ENCODE data around the gene EIF1. TPM values are rescaled to one million over a fixed set of nuclear protein-coding genes. Genes with fewer than 3 reads are reported as not detected.

The EIF1 gene
- total and polyA plus RNA-seq, 2 donors (not counting 1 experiment from before 2014, with no cell fraction given), result 773 to 2,045 TPM

DNA sequence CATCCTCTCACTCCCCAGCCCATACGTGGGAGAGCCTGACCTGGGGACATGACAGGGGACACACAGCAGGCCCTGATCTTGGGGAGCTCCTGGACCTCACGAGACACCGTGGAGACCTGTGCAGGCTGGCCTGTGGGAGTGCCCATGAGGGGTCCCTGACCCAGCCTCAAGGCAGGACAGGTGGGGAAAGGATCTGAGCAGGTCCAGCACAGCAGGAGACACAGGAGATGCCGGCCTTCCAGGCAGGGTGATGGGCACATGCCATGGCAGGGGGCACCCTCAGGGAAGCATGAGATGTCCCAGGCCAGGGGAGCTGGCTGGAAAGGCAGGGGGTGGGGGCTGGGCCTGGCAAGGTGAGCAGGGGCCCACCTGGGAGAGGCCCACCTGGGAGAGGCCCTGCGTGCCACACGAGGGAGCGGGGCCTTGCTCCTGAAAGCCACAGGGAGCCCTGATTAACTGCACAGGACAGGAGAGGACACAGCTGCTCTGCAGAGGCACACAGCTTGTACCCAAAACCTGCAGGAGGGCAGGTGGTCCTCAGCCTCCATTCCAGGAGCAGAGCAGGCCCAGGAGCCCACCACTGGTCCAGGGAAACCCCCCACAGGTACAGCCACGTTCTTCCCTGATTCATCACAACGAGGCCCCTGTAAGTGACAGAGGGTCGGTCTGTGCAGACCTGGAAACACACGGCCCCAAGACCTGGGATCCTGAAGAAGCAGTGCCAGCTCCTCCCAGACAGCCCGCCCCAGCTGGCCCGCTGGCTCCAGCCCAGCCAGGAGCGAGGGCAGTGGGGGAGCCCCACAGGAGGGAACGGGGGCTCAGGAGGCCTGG lies 37.7 kb upstream of the EIF1 start:
- H3K27ac ChIP-seq (ENCODE audit: low read length in 2 of 2), result no peak overlapping the region
- H3K27ac Mint-ChIP-seq, result no peak overlapping the region
- H3K9me3 Mint-ChIP-seq (ENCODE audit: insufficient read depth), result no peaks in the 10 kb centered on the region
- no peak for ATAC-seq (ENCODE audit: low read depth)
- H3K4me3 Mint-ChIP-seq, result no peak overlapping the region
- intact Hi-C loops (cut with micrococcal nuclease), result no loop called here
- no peaks in the 10 kb centered on the region for H4K20me1 ChIP-seq (ENCODE audit: control insufficient read depth, insufficient read depth, low read length, poor library complexity, severe bottlenecking)
- H3K4me2 ChIP-seq (replicated peaks; ENCODE audit: low read depth, low read length, poor library complexity, severe bottlenecking), result no peak overlapping the region
- peaks cover 0 to 5% (median 1%) of the 10 kb centered on the region in 4 experiments for H3K27me3 ChIP-seq (replicated peaks in 1 of 4; ENCODE audit: control extremely low read depth in 1 of 4, control insufficient read depth in 3 of 4, insufficient read depth in 4 of 4, low read length in 3 of 4)
- no peak overlapping the region for H2AFZ ChIP-seq (ENCODE audit: insufficient read depth, low read depth, low read length, poor library complexity, severe bottlenecking)
- no peaks in the 10 kb centered on the region for H3K79me2 ChIP-seq (ENCODE audit: control insufficient read depth, insufficient read depth, low read length)
- CTCF ChIA-PET, result interaction anchor here (1.1 to 11.9 kb wide), 4 partner anchors 14 to 1030 kb away, joined by 3 to 438 read pairs (median 36); no protein-coding TSS in a partner anchor
- peaks cover 9 to 18% of the 10 kb centered on the region in 2 donors for H3K4me1 ChIP-seq (ENCODE audit: control insufficient read depth in 2 of 2, insufficient read depth in 2 of 2, low read length in 2 of 2)
- H3K9me3 ChIP-seq (ENCODE audit: control extremely low read depth in 1 of 3, control insufficient read depth in 2 of 3, insufficient read depth in 1 of 3, low read length in 2 of 3), result no peaks in the 10 kb centered on the region
- POLR2A ChIA-PET, result no interaction called here
- TF ChIP-seq, protein P1, sequence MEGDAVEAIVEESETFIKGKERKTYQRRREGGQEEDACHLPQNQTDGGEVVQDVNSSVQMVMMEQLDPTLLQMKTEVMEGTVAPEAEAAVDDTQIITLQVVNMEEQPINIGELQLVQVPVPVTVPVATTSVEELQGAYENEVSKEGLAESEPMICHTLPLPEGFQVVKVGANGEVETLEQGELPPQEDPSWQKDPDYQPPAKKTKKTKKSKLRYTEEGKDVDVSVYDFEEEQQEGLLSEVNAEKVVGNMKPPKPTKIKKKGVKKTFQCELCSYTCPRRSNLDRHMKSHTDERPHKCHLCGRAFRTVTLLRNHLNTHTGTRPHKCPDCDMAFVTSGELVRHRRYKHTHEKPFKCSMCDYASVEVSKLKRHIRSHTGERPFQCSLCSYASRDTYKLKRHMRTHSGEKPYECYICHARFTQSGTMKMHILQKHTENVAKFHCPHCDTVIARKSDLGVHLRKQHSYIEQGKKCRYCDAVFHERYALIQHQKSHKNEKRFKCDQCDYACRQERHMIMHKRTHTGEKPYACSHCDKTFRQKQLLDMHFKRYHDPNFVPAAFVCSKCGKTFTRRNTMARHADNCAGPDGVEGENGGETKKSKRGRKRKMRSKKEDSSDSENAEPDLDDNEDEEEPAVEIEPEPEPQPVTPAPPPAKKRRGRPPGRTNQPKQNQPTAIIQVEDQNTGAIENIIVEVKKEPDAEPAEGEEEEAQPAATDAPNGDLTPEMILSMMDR (IDR thresholded peaks at IDR 0.05), result no peak
- no peak for TF ChIP-seq EZH2 (IDR thresholded peaks at IDR 0.05; ENCODE audit: borderline replicate concordance, insufficient read depth, low read depth, low read length, poor library complexity, severe bottlenecking)
- no peak for DNase-seq
- no peaks in the 10 kb centered on the region for H3K27me3 Mint-ChIP-seq
- H3K4me3 ChIP-seq (ENCODE audit: control extremely low read depth in 1 of 5, extremely low read depth in 1 of 5, insufficient read depth in 1 of 5, low read depth in 2 of 5, low read length in 4 of 5), result no peak overlapping the region
- H3K9ac ChIP-seq (ENCODE audit: low read length), result no peak overlapping the region
- WGBS (ENCODE audit: insufficient coverage), result 87% methylated on average over 15 of the region's 15 CpGs
- peaks cover 12% of the 10 kb centered on the region for H3K4me1 Mint-ChIP-seq
- H3K36me3 ChIP-seq (replicated peaks in 1 of 2; ENCODE audit: control extremely low read depth in 1 of 2, control insufficient read depth in 1 of 2, extremely low read depth in 1 of 2, insufficient read depth in 2 of 2, low read length in 1 of 2), result no peaks in the 10 kb centered on the region

Measured in B cell (primary cell).